Hepatocyte (in vitro differentiated cells): ENCODE data around the gene SIDT2. TPM values are rescaled to one million over a fixed set of nuclear protein-coding genes. Genes with fewer than 3 reads are reported as not detected.
A peak's percentile ranks its signal among the peaks of the same experiment; 100 is the strongest.
"Not testable (repeated sequence)": the region's sequence is repeated elsewhere in the genome, so short reads cannot be mapped to it uniquely, and the experiment has no call there.

Experiments
- DNase-seq: peaks from one replicate; pipeline ENCODE4 v3.0.0-alpha.2; 2016; ENCODE audit warnings: low spot score
- H2AFZ ChIP-seq: fragments of 200-600 bp; sonication (generic); 2 replicates; pipeline ENCODE4 v1.6.0; 2016; ENCODE audit warnings: antibody characterized with exemption, mild to moderate bottlenecking
- H3K27ac ChIP-seq: fragments of 200-600 bp; sonication (generic); 2 replicates; pipeline ENCODE4 v1.5.1; 2016; ENCODE audit warnings: mild to moderate bottlenecking
- H3K27me3 ChIP-seq: fragments of 200-600 bp; sonication (generic); 2 replicates; pipeline ENCODE4 v1.6.1; 2016
- H3K36me3 ChIP-seq: fragments of 200-600 bp; sonication (generic); replicated peaks from 2 replicates; pipeline ENCODE4 v1.5.1; 2016; ENCODE audit warnings: low read depth; ENCODE audit not compliant: insufficient read depth
- H3K4me1 ChIP-seq: fragments of 200-600 bp; sonication (generic); 2 replicates; pipeline ENCODE4 v1.5.1; 2016; ENCODE audit warnings: mild to moderate bottlenecking, moderate library complexity; ENCODE audit not compliant: insufficient read depth
- H3K4me2 ChIP-seq: fragments of 200-600 bp; sonication (generic); 2 replicates; pipeline ENCODE4 v1.6.0; 2016
- H3K4me3 ChIP-seq: fragments of 200-600 bp; sonication (generic); 2 replicates; pipeline ENCODE4 v1.5.1; 2016; ENCODE audit warnings: mild to moderate bottlenecking
- H3K79me2 ChIP-seq: fragments of 200-600 bp; sonication (generic); 2 replicates; pipeline ENCODE4 v1.6.0; 2017; ENCODE audit warnings: mild to moderate bottlenecking
- H3K9me2 ChIP-seq: fragments of 200-600 bp; sonication (generic); replicated peaks from 2 replicates; pipeline ENCODE4 v1.6.0; 2017; ENCODE audit warnings: mild to moderate bottlenecking; ENCODE audit not compliant: insufficient read depth
- H3K9me3 ChIP-seq: fragments of 200-600 bp; sonication (generic); 2 replicates; pipeline ENCODE4 v1.5.1; 2016; ENCODE audit warnings: low read depth, mild to moderate bottlenecking
- H4K20me1 ChIP-seq: fragments of 200-600 bp; sonication (generic); 2 replicates; pipeline ENCODE4 v1.6.0; 2016; ENCODE audit warnings: mild to moderate bottlenecking; ENCODE audit not compliant: insufficient read depth, poor library complexity, severe bottlenecking
- EZH2 ChIP-seq: fragments of 200-600 bp; sonication (generic); IDR thresholded peaks from 2 replicates; pipeline ENCODE4 v1.6.1; 2016; ENCODE audit warnings: antibody characterized with exemption, mild to moderate bottlenecking, borderline replicate concordance
- EZH2phosphoT487 ChIP-seq: fragments of 200-600 bp; sonication (generic); IDR thresholded peaks from one replicate; pipeline ENCODE4 v1.6.1; 2018; ENCODE audit warnings: antibody characterized with exemption, mild to moderate bottlenecking, low read depth, moderate library complexity; ENCODE audit not compliant: unreplicated experiment, severe bottlenecking
- WGBS: methylation state at CpG from one replicate; pipeline ENCODE4 v1.1.6; 2016; ENCODE audit warnings: low lambda C conversion rate; ENCODE audit errors: missing lambda C conversion rate; 5-methylcytosine and 5-hydroxymethylcytosine counted together
- polyA plus RNA-seq: library from polyadenylated mRNA; unstranded; fragments of >200 nt; fragmentation: Nextera tagmentation; extraction: Ambion mirVana; gene quantifications from 2 replicates; pipeline ENCODE4 v1.2.1, GENCODE V29; 2016
- total RNA-seq: library from RNA; depleted of rRNA; stranded (reverse); fragments of >200 nt; gene quantifications from 2 replicates; pipeline ENCODE4 v1.2.3, GENCODE V29; 2014
- TF ChIP-seq, protein P1 (sequence below): fragments of 200-600 bp; sonication (generic); IDR thresholded peaks from 2 replicates; pipeline ENCODE4 v1.5.1; 2016; ENCODE audit warnings: antibody characterized with exemption, mild to moderate bottlenecking; ENCODE audit not compliant: poor library complexity

SIDT2 gene
- total and polyA plus RNA-seq, 2 experiments from 2014 or later, result 16.7 to 27.1 TPM

DNA sequence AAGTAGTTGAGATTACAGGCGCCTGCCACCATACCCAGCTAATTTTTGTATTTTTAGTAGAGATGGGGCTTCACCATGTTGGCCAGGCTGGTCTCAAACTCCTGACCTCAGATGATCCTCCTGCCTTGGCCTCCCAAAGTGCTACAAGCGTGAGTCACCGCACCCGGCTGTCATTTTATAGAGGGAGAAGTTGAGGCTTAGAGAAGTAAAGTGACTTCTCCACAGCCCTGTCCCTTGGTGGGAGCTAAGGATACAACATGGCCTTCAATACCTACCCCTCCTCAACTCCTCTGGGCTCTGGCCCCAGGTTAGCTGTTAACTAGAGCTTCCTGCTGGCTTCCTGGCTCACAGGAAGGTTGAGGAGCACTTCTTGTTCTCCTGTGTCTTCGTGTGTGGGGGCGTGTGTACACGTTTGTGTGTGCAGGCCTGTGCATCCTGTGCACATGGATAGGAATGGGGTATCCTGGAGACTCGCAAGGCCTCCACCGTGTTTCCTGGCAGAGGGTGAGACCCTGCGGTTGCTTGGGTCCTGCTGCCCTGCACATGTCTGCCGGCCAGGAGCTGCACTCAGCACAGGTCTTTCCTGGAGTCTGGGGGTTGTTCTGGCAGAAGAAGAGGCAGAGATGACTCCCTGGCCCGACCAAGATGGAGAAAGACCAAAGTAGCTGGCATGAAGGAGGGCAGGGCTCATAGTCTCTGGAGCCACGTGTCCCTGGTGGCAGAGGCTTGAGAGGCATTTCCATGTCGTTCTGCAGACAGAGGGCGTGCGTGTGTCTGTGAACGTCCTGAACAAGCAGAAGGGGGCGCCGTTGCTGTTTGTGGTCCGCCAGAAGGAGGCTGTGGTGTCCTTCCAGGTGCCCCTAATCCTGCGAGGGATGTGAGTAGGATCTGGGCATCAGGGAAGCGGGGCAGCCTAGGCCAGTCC, 2.4 kb downstream of the SIDT2 start:
- TF ChIP-seq, protein P1, sequence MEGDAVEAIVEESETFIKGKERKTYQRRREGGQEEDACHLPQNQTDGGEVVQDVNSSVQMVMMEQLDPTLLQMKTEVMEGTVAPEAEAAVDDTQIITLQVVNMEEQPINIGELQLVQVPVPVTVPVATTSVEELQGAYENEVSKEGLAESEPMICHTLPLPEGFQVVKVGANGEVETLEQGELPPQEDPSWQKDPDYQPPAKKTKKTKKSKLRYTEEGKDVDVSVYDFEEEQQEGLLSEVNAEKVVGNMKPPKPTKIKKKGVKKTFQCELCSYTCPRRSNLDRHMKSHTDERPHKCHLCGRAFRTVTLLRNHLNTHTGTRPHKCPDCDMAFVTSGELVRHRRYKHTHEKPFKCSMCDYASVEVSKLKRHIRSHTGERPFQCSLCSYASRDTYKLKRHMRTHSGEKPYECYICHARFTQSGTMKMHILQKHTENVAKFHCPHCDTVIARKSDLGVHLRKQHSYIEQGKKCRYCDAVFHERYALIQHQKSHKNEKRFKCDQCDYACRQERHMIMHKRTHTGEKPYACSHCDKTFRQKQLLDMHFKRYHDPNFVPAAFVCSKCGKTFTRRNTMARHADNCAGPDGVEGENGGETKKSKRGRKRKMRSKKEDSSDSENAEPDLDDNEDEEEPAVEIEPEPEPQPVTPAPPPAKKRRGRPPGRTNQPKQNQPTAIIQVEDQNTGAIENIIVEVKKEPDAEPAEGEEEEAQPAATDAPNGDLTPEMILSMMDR, result peak; percentile 44
- no peak for TF ChIP-seq EZH2
- peak overlapping the region; percentile 95 for H3K27ac ChIP-seq
- H3K36me3 ChIP-seq, result no peaks in the 10 kb centered on the region
- H3K4me2 ChIP-seq, result peak overlapping the region; percentile 82
- H3K27me3 ChIP-seq, result no peaks in the 10 kb centered on the region
- no peak overlapping the region for H3K4me3 ChIP-seq
- H3K9me3 ChIP-seq, result no peaks in the 10 kb centered on the region
- H3K4me1 ChIP-seq, result peaks cover 13% of the 10 kb centered on the region
- H3K9me2 ChIP-seq, result no peaks in the 10 kb centered on the region
- no peak overlapping the region for H2AFZ ChIP-seq
- peak; percentile 65 for DNase-seq
- H4K20me1 ChIP-seq, result no peaks in the 10 kb centered on the region
- peaks cover 7% of the 10 kb centered on the region for H3K79me2 ChIP-seq
- 69% methylated on average over 22 of the region's 22 CpGs for WGBS

DNA sequence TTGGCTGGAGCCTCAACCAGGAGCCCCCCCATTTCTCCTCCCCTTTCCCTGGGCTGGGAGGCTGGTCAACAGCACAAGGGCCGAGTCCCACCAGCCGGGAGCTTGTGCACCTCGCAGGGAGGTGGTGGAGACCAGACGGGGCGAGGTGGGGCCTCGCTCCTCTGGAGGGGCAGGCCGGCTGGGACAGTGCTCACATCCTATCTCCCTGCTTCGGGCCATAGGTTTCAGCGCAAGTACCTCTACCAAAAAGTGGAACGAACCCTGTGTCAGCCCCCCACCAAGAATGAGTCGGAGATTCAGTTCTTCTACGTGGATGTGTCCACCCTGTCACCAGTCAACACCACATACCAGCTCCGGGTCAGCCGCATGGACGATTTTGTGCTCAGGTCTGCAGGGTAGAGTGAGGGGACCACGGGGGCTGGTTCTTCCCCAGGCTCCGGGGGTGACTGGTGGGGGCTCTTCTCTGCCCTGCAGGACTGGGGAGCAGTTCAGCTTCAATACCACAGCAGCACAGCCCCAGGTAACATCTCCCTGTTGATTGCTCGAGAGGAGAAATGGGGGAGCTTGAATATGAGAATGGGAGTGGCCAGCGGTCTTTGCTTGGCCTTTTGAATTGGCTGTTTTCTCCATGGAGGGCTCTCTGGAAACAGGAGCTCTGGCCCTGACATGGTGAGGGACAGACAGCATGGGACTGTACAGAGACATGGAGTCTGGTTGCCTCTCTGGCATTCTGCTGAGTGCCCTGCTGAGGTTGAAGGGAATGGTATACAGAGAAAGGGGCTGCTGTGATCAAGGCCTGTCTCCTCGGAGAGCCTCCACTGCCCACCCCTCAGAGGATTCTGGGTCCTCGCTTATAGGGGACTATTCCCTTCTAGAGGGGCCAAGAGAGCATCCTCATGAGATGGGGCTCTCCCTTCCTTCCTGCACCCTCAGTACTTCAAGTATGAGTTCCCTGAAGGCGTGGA, 3.3 kb downstream of the SIDT2 start:
- DNase-seq, result no peak
- Histone ChIP-seq H3K27ac (no peak overlapping the region), H2AFZ (no peak overlapping the region), H3K9me2 (no peaks in the 10 kb centered on the region), H3K27me3 (no peaks in the 10 kb centered on the region), H3K36me3 (no peaks in the 10 kb centered on the region), H3K4me2 (no peak overlapping the region), H3K79me2 (peaks cover 7% of the 10 kb centered on the region), H3K4me3 (no peak overlapping the region), H3K9me3 (no peaks in the 10 kb centered on the region), H4K20me1 (no peaks in the 10 kb centered on the region), H3K4me1 (peaks cover 13% of the 10 kb centered on the region)
- no peak for TF ChIP-seq EZH2phosphoT487
- TF ChIP-seq EZH2, result no peak
- TF ChIP-seq, protein P1, result no peak
- WGBS, result 96% methylated on average over 22 of the region's 22 CpGs

DNA sequence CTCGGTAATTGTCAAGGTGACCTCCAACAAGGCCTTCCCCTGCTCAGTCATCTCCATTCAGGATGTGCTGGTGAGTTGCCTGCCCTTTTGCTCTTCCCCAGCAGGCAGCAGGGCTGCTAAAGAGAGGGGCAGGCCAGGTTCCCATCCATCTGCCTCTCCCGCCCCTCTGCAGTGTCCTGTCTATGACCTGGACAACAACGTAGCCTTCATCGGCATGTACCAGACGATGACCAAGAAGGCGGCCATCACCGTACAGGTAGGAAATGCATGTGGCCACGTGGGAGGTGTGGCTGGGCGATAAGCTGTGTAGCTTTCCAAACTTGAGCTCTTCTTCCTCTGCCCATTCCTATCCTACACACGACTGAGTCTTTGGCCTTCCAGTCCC, 4.0 kb downstream of the SIDT2 start:
- TF ChIP-seq EZH2phosphoT487, result no peak
- TF ChIP-seq, protein P1, result no peak
- no peak for TF ChIP-seq EZH2

DNA sequence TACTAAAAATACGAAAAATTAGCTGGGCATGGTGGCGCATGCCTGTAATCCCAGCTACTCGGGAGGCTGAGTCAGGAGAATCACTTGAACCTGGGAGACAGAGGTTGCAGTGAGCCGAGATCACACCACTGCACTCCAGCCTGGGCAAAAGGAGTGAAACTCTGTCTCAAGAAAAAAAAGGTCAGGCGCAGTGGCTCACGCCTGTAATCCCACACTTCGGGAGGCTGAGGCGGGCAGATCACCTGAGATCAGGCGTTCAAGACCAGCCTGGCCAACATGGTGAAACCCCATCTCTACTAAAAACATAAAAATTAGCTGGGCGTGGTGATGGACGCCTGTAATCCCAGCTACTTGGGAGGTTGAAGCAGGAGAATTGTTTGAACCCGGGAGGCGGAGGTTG, 4.6 kb downstream of the SIDT2 start:
- 98% methylated on average over 13 of the region's 13 CpGs for WGBS
- not testable (repeated sequence) for H3K9me3 ChIP-seq, H3K4me2 ChIP-seq, H3K36me3 ChIP-seq, H4K20me1 ChIP-seq, DNase-seq, H3K9me2 ChIP-seq, H3K27me3 ChIP-seq, H3K79me2 ChIP-seq, H2AFZ ChIP-seq, H3K4me3 ChIP-seq, H3K27ac ChIP-seq
- H3K4me1 ChIP-seq, result peaks cover 13% of the 10 kb centered on the region

More for the DNA sequence above, 4.0 kb downstream of the SIDT2 start:
- 94% methylated on average over 10 of the region's 10 CpGs for WGBS
- DNase-seq, result no peak
- Histone ChIP-seq H3K9me2 (no peaks in the 10 kb centered on the region), H3K9me3 (no peaks in the 10 kb centered on the region), H4K20me1 (no peaks in the 10 kb centered on the region), H3K79me2 (peaks cover 7% of the 10 kb centered on the region), H3K4me1 (peaks cover 13% of the 10 kb centered on the region), H3K27ac (no peak overlapping the region), H2AFZ (no peak overlapping the region), H3K27me3 (no peaks in the 10 kb centered on the region), H3K4me2 (no peak overlapping the region), H3K36me3 (no peaks in the 10 kb centered on the region), H3K4me3 (no peak overlapping the region)
